Kidney (tissue), 14 donors: ENCODE results near the gene MYL10. TPM values are rescaled to one million over a fixed set of nuclear protein-coding genes. Genes with fewer than 3 reads are reported as not detected.

ENCODE experiments used
- DNase-seq, 5 donors: peaks; one replicate each; pipeline ENCODE4 v3.0.0-alpha.2; 2013 to 2020
- FAIRE-seq: peaks from 2 replicates; lab custom pipeline; 2012; peaks lifted over from hg19 to GRCh38; lab: Jason Lieb, UNC
- H3K27ac ChIP-seq, 2 donors: one replicate each; pipeline ENCODE4 v1.7.0; 2013; ENCODE audit warnings: low read depth in 2 of 2, low read length in 2 of 2, inconsistent platforms in 1 of 2
- H3K27me3 ChIP-seq: one replicate; pipeline ENCODE4 v1.7.1; 2013; ENCODE audit warnings: low read length, inconsistent platforms; ENCODE audit not compliant: control insufficient read depth, insufficient read depth
- H3K36me3 ChIP-seq, 3 donors: one replicate each; pipeline versions ENCODE4 v1.7.0 to v1.7.1; 2013; ENCODE audit warnings: low read length in 3 of 3, control low read depth in 1 of 3, inconsistent platforms in 1 of 3; ENCODE audit not compliant: insufficient read depth in 3 of 3, control insufficient read depth in 2 of 3
- H3K4me1 ChIP-seq, 3 donors: one replicate each; pipeline versions ENCODE4 v1.7.0 to v1.7.1; 2013; ENCODE audit warnings: low read length in 3 of 3, inconsistent platforms in 1 of 3, low read depth in 1 of 3; ENCODE audit not compliant: control insufficient read depth in 2 of 3, insufficient read depth in 2 of 3
- H3K4me3 ChIP-seq, 3 donors: one replicate each; pipeline versions ENCODE4 v1.7.0 to v1.8.1; 2013; ENCODE audit warnings: low read length in 3 of 3, control low read depth in 1 of 3, inconsistent platforms in 1 of 3
- H3K9ac ChIP-seq, 3 donors: one replicate each; pipeline versions ENCODE4 v1.7.0 to v1.7.1; 2013; ENCODE audit warnings: low read length in 3 of 3, control low read depth in 1 of 3, inconsistent platforms in 1 of 3
- H3K9me3 ChIP-seq, 3 donors: one replicate each; pipeline versions ENCODE4 v1.7.0 to v1.7.1; 2013; ENCODE audit warnings: low read length in 3 of 3, control low read depth in 1 of 3, inconsistent platforms in 1 of 3; ENCODE audit not compliant: control insufficient read depth in 2 of 3, insufficient read depth in 1 of 3
- CTCF ChIP-seq: IDR thresholded peaks from 3 replicates; pipeline ENCODE4 v1.5.1; 2012; ENCODE audit warnings: mild to moderate bottlenecking, moderate library complexity, borderline replicate concordance; ENCODE audit not compliant: insufficient read depth; ENCODE audit errors: extremely low read depth
- intact Hi-C: fragments of 100-400 bp; cut with DNase I; formaldehyde crosslinking; loops from one replicate; pipeline ENCODE4 v1.11.1; 2022
- polyA plus RNA-seq: library from polyadenylated mRNA; stranded (reverse); fragments of 350-450 nt; fragmentation: Illumina TruSeq; extraction: RNeasy Lipid Tissue Mini Kit (QIAGEN cat#74804); gene quantifications from one replicate; pipeline ENCODE4 v1.2.3, GENCODE V29; 2014; ENCODE audit warnings: low read depth, low replicate concordance; ENCODE audit not compliant: insufficient read depth
- total RNA-seq: library from RNA; stranded (reverse); fragmentation: NEBNext Ultra II Directional; extraction: Animal tissue kit (Norgen Biotek cat#: 25700); gene quantifications from one replicate; pipeline ENCODE4 v1.2.1, GENCODE V29; 2021
- donor health status: control.
- donor health status: control.
- donor health status: control.
- donor health status: control.
- donor health status: control.
- donor health status: DM: yes; HTN: yes; CAD: no.
- donor health status: Normal renal cell carcinoma (clear cell type).

Gene MYL10
- total and polyA plus RNA-seq, 2 donors from 2014 or later = not detected

GRCh38 chr7:101636822-101637623 lies 7.9 kb upstream of the MYL10 start:
- no peaks in the 10 kb centered on the region for H3K36me3 ChIP-seq
- no peak for TF ChIP-seq CTCF
- no peaks in the 10 kb centered on the region for H3K9me3 ChIP-seq
- H3K4me3 ChIP-seq = no peak overlapping the region
- no peak overlapping the region for H3K9ac ChIP-seq
- H3K27me3 ChIP-seq = no peaks in the 10 kb centered on the region
- H3K4me1 ChIP-seq = no peaks in the 10 kb centered on the region
- no peak overlapping the region for H3K27ac ChIP-seq
- no peak for FAIRE-seq
- DNase-seq = no peak
- intact Hi-C loops = no loop called here

GRCh38 chr7:101635484-101635883 lies 6.4 kb upstream of the MYL10 start:
- Histone ChIP-seq H3K27me3 (no peaks in the 10 kb centered on the region), H3K9ac (no peak overlapping the region), H3K4me3 (no peak overlapping the region), H3K36me3 (no peaks in the 10 kb centered on the region), H3K9me3 (no peaks in the 10 kb centered on the region), H3K27ac (no peak overlapping the region), H3K4me1 (no peaks in the 10 kb centered on the region)
- intact Hi-C loops = no loop called here
- DNase-seq (no peak), FAIRE-seq (no peak)
- no peak for TF ChIP-seq CTCF

GRCh38 chr7:101634196-101634717 lies 5.2 kb upstream of the MYL10 start:
- H3K36me3 ChIP-seq = no peaks in the 10 kb centered on the region
- no peaks in the 10 kb centered on the region for H3K4me1 ChIP-seq
- H3K4me3 ChIP-seq = no peak overlapping the region
- TF ChIP-seq CTCF = no peak
- no peak for FAIRE-seq
- no peak for DNase-seq
- intact Hi-C loops = no loop called here
- no peak overlapping the region for H3K27ac ChIP-seq
- H3K27me3 ChIP-seq = no peaks in the 10 kb centered on the region
- H3K9ac ChIP-seq = no peak overlapping the region
- no peaks in the 10 kb centered on the region for H3K9me3 ChIP-seq
